ENCODE results near the gene ANKRD18A.
"Not testable (repeated sequence)": the region's sequence is repeated elsewhere in the genome, so short reads cannot be mapped to it uniquely, and the experiment has no call there.

DNA sequence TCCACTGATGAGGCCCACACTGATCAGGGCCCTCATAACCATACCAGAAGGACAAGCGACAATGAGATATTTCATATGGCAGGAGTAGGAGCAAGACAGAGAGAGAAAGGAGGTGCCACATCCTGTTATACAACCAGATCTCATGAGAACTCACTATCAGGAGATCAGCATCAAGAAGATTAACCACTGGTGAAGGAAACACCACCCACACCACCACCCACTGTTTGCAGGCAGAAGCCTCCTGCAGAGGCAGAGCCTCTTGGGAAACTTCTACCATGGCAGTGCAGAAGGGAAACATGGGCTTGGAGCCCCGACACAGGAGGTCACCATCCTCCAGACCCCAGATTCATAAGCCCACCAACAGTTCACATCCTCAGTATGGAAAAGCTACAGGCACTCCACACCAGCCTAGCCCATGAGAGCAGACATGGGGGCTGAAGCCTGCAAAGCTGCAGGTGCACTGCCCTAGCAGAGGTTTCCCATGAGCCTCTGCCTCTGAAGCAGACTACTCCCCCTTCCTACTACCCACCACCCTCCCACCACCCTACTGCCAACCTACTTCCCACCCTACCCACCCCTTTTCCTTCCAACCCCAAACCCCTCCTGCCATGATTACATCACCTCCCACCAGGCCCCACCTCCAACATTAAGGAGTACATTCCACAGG is 73.8 kb downstream of the ANKRD18A start:
- not testable (repeated sequence) for TF ChIP-seq YY1 (IDR thresholded peaks at IDR 0.05; ENCODE audit: insufficient read depth, insufficient read length); SUZ12 (IDR thresholded peaks at IDR 0.05; ENCODE audit: extremely low read depth, insufficient read depth, insufficient read length)

All from NT2/D1 (cell line).